HG02981 (cell line): ENCODE data around the gene RAB3GAP1.

ENCODE experiments used
- ATAC-seq: cut with Tn5 transposase; IDR thresholded peaks from one replicate; pipeline ENCODE4 v1.9.1; 2021; ENCODE audit warnings: mild to moderate bottlenecking, moderate library complexity; ENCODE audit not compliant: unreplicated experiment

RAB3GAP1 gene

DNA sequence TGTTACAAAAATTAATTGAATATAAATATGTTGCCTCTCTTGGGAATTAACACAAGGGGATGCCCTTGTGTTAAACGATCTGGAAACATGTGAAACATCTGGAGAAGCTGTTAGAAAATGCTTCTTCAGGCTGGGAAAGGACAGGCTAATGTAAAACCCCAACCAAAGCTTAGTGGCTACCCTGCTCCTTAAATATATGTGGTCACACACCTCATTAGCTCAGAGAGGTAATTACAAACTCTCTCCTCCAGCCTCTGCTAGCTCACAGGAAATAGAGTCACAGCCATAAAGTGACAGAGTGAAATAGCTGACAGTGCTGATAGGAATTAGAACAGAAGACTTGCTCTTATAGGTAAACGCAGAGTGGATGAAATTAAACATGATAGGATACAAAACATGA, 155.9 kb downstream of the RAB3GAP1 start:
- ATAC-seq: no peak

GRCh38 chr2:135212757-135213156, 160.7 kb downstream of the RAB3GAP1 start:
- ATAC-seq: no peak

DNA sequence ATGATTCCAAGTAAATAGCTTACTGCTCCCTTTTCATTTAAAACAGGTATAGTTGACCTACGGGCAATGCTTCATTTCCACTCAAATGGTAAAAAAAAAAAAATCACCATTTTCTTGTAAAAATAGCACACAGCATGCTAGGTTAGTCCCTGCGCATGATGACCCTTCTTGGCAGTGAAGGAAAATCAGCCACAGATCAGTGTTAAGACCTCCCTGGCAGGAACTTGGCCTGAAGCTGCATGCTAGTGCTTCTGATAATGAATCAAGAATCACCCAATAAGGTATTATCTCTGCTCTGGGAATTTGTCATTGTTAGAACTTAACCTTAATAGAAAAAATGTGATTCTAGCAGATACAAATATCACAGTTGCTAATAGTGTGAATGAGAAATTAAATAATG, 166.3 kb downstream of the RAB3GAP1 start:
- no peak for ATAC-seq

DNA sequence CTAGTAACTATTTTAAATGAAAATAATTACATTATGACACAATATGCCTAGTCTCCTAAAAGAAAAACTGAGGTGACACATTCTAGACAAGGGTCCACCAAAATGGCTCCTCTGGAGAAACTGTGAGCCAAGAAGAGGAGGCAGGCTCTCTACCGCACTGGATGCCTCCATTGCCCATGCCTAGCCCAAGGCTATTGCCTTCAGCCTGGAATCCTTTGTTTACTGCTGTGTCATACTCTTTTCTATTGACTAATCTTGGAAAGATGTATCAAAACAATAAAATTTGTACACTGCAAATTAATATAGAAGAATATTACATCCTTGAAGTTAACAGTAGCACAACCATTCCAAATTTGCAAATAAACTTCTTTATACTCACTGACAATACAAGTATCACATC, 167.1 kb downstream of the RAB3GAP1 start:
- no peak for ATAC-seq
